Measurements from ENCODE around the gene ERH. TPM values are rescaled to one million over a fixed set of nuclear protein-coding genes. Genes with fewer than 3 reads are reported as not detected.

ERH gene
- total RNA-seq, 2 experiments from 2014 or later: 435 to 498 TPM

- intact Hi-C loops (cut with micrococcal nuclease; ENCODE audit: unreplicated experiment): no loop called here
- Histone ChIP-seq H3K9me3 (ENCODE audit: low read length) (no peaks in the 10 kb centered on the region), H4K20me1 (ENCODE audit: insufficient read depth, low read length) (no peaks in the 10 kb centered on the region), H3K4me3 (ENCODE audit: low read depth, low read length, poor library complexity, severe bottlenecking) (no peak overlapping the region), H2AFZ (ENCODE audit: low read length) (no peak overlapping the region), H3K36me3 (ENCODE audit: insufficient read depth, low read length) (no peaks in the 10 kb centered on the region), H3K79me2 (ENCODE audit: insufficient read depth, low read depth, low read length) (no peaks in the 10 kb centered on the region), H3K4me2 (ENCODE audit: low read length) (no peak overlapping the region), H3K27ac (ENCODE audit: low read depth, low read length, poor library complexity, severe bottlenecking) (no peak overlapping the region), H3K9me2 (ENCODE audit: insufficient read depth, low read length) (no peaks in the 10 kb centered on the region), H3K4me1 (ENCODE audit: insufficient read depth, low read length, poor library complexity, severe bottlenecking) (no peaks in the 10 kb centered on the region)
- BruUV-seq (replicated peaks): no TSS peak
- ChIA-PET CTCF (ENCODE audit: unreplicated experiment) (no interaction called here), POLR2A (interaction anchor here (1.5 kb wide), 1 partner anchor 22 kb away, joined by 3 read pairs; no protein-coding TSS in a partner anchor)
- no peak for TF ChIP-seq EZH2phosphoT487 (IDR thresholded peaks at IDR 0.05; ENCODE audit: borderline replicate concordance, low read depth, low read length)
- no peak for TF ChIP-seq CTCF (conservative IDR thresholded peaks at IDR 0.05; ENCODE audit: low read length)
- no peak for DNase-seq (ENCODE audit: low spot score)
Observed at GRCh38 chr14:69344171-69344570, 53.9 kb downstream of the ERH start.

DNA sequence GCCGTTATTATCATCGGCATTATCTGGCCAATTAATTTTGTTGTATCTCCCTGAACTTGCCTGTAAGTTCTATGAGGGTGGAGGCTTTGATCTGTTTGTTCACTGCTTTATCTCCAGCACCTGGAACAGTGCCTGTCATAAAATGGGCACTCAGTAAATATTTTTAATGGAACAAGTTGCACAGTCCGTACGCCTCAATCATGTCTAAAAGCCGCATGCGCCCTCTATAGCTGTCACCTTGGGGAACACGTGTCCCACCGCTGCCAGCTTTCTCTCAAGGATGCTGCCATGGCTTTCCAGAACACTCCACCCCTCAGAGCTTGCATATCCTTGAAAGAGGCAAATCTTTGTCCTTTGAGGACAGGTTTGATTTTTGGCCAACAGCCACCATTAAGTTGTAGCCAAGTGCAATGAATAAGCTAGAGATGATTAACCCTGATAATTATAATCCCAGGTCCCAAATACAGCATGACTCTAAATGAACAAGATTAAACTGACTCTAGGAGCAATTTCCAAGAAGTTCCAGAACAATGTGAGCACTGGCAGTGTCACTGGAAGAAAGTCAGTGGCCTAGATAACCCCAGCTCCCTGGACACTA lies 55.1 kb downstream of the ERH start:
- H2AFZ ChIP-seq (ENCODE audit: low read length): no peak overlapping the region
- POLR2A ChIA-PET: no interaction called here
- H3K9me2 ChIP-seq (ENCODE audit: insufficient read depth, low read length): no peaks in the 10 kb centered on the region

More for the DNA sequence above, 55.1 kb downstream of the ERH start:
- Histone ChIP-seq H3K9me3 (ENCODE audit: low read length) (no peaks in the 10 kb centered on the region), H3K4me2 (ENCODE audit: low read length) (no peak overlapping the region), H3K27ac (ENCODE audit: low read depth, low read length, poor library complexity, severe bottlenecking) (no peak overlapping the region), H3K79me2 (ENCODE audit: insufficient read depth, low read depth, low read length) (no peaks in the 10 kb centered on the region), H3K4me3 (ENCODE audit: low read depth, low read length, poor library complexity, severe bottlenecking) (no peak overlapping the region), H3K36me3 (ENCODE audit: insufficient read depth, low read length) (no peaks in the 10 kb centered on the region), H4K20me1 (ENCODE audit: insufficient read depth, low read length) (no peaks in the 10 kb centered on the region), H3K4me1 (ENCODE audit: insufficient read depth, low read length, poor library complexity, severe bottlenecking) (no peaks in the 10 kb centered on the region)
- BruUV-seq (replicated peaks): no TSS peak
- TF ChIP-seq CTCF (conservative IDR thresholded peaks at IDR 0.05; ENCODE audit: low read length) (no peak), EZH2phosphoT487 (IDR thresholded peaks at IDR 0.05; ENCODE audit: borderline replicate concordance, low read depth, low read length) (no peak)
- no peak for DNase-seq (ENCODE audit: low spot score)
- CTCF ChIA-PET (ENCODE audit: unreplicated experiment): interaction anchor here (0.9 kb wide), 1 partner anchor 89 kb away, joined by 3 read pairs; no protein-coding TSS in a partner anchor
- intact Hi-C loops (cut with micrococcal nuclease; ENCODE audit: unreplicated experiment): no loop called here

Data from OCI-LY7 (cell line).